HUES48 (cell line): ENCODE measurements around the gene TEX13A.

Experiments
- H3K27ac ChIP-seq: one replicate; pipeline ENCODE4 v1.7.0; 2013; ENCODE audit warnings: low read depth, low read length, inconsistent platforms
- H3K27me3 ChIP-seq: 2 replicates; pipeline ENCODE4 v1.6.1; 2013; ENCODE audit warnings: mild to moderate bottlenecking, low read length; ENCODE audit not compliant: control insufficient read depth, insufficient read depth
- H3K36me3 ChIP-seq: 2 replicates; pipeline ENCODE4 v1.6.1; 2013; ENCODE audit warnings: low read length; ENCODE audit not compliant: control insufficient read depth, insufficient read depth
- H3K4me1 ChIP-seq: 2 replicates; pipeline ENCODE4 v1.6.1; 2013; ENCODE audit warnings: mild to moderate bottlenecking, low read length; ENCODE audit not compliant: control insufficient read depth, insufficient read depth
- H3K4me3 ChIP-seq: 2 replicates; pipeline ENCODE4 v1.5.1; 2013; ENCODE audit warnings: mild to moderate bottlenecking, low read depth, low read length
- H3K9ac ChIP-seq: 2 replicates; pipeline ENCODE4 v1.6.1; 2013; ENCODE audit warnings: mild to moderate bottlenecking, low read depth, low read length, moderate library complexity
- H3K9me3 ChIP-seq: 2 replicates; pipeline ENCODE4 v1.6.1; 2013; ENCODE audit warnings: low read length; ENCODE audit not compliant: control insufficient read depth, insufficient read depth

Gene TEX13A

DNA sequence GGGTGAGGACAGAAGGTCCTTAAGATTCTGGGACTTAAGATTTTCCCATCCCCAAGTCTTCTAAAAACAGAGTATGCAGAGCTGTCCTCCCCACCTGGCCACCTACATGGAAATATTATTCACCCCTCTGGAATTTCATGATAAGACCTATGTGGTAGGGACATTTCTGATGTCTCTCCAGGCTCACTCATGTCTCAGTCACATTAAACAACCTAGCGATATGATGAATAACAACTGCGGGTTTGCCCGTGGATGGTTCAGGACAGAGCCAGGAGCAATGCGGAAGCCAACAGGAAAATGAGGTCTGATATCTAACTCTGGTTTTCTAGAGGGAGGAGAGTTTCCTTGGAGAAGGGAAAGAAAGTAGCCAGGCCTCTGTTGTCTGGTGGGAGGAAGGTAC lies 47.4 kb downstream of the TEX13A start:
- Histone ChIP-seq H3K27me3 (no peaks in the 10 kb centered on the region), H3K36me3 (no peaks in the 10 kb centered on the region)

More for the DNA sequence above, 47.4 kb downstream of the TEX13A start:
- Histone ChIP-seq H3K9me3 (no peaks in the 10 kb centered on the region), H3K27ac (no peak overlapping the region), H3K9ac (no peak overlapping the region), H3K4me1 (no peaks in the 10 kb centered on the region), H3K4me3 (no peak overlapping the region)
